GM20431 (cell line): Measurements from ENCODE around the gene PRKCE.
"Not testable (repeated sequence)": the region's sequence is repeated elsewhere in the genome, so short reads cannot be mapped to it uniquely, and the experiment has no call there.

ENCODE experiments used
- in situ Hi-C: fragments of 300-500 bp; cut with MseI, MboI; formaldehyde crosslinking; loops from one replicate; pipeline ENCODE4 v1.15.0; 2020; ENCODE audit warnings: low sequenced_read_pairs; ENCODE audit not compliant: unreplicated experiment

The PRKCE gene

DNA sequence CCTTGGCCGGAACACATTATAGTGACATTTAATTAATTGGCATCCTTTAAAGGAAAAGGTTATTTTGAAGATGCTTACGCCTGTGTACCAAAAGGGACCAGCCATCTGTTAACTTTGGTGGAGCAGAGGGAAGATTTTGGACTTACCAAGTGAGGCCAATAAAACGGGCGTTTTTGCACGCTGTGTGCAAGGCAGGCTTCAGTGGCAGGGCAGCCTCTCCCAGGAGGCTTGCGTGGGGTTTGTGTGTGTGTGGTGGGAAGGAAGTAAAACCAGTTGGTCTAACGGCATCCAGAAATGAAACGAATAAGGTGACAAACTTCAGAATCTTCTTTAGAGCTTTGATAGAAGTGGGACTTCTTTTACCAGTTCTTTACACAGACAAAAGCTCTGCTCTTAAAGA, 191.7 kb downstream of the PRKCE start:
- in situ Hi-C loops, result no loop called here

- in situ Hi-C loops, result no loop called here
These were observed 193.5 kb downstream of the PRKCE start for GRCh38 chr2:45844796-45845457.

GRCh38 chr2:45845566-45845965, 194.1 kb downstream of the PRKCE start:
- in situ Hi-C loops, result no loop called here

DNA sequence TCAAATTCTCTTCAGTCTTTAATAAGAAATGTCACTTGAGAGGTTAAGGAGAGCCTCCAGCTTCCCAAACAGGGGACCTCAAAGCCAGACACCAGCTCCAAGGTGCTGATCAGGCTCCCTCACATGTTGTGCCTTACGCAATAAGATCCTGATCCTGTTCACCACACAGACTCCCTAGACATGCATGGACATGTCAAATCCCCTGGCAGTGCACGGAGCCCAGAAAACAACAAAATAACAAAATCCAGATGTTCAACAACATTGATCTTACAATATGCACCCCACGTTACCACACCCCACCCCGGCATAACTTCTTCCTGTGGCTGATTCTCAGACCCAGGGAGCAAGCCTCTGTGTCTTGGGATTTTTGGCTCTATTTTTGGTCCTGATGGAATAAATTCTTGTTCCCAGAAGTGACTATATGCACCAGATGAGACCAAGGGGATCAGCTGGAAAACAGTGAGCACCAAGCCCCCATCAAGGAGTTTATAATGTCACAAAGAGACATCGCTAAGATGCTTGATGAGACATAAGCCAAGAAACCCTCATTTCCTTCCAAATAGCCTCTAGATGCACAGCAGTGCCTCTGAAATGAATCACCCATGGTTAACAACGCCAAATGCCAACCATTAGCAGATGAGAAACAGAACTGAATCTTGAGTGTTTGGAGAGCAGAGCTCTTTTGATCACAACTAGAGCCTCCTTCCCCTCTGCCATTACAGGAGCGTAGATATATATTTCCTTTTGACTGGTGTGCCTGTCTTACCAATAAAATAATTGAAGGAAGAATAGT, 198.2 kb downstream of the PRKCE start:
- in situ Hi-C loops, result no loop called here

- in situ Hi-C loops, result no loop called here
These were observed 199.1 kb downstream of the PRKCE start for GRCh38 chr2:45850558-45850957.

DNA sequence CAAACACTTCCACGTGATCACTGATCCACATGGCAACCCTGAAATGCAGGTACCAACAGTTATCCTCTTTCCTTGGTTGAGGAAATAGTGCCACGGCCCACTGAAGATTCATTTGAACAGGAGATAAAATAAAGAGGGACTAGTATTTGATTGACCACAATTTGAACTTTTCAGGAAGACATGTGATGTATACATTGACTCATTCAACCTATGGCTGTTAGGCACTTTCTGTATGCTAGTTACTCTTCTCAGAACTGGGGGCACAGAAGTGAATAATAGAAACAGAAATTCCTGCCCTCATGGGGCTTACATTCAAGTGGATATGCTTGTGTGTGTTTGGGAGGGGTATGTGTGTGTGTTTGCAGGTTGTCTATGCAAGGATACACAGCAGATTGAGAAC, 199.6 kb downstream of the PRKCE start:
- in situ Hi-C loops, result no loop called here

DNA sequence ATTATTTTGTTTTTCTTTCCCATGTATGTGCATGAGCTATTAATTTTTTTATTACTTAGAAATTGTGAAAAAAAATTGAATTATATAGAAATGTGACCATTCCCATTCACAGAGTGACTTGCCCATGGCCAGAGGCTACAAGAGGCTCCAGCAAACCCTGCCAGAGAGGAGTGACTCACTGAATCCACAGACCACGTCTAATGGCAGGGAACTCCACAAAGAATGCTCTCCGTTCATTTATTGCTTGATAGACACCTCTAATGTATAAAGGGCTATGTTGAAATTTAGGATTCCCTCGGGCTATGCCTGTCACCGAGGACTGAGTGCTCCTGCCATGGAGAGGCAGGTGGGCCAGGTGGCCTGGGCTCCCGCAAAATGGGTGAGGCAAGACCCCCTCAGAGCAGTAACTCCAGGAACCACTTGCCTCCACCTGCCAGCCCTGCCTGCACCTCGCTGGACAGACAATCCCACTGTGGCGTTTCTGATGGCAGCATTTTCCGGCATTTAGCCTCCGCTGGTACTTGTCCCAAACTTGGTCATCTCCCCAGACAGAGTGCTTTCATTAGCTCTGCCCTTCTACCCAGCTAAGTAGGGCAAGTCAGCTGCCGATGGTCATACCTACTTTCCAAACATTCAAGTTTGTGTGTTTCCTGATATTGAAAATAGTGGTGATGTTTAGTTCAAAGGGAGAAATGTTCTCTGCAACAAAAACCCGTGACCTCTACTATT, 200.3 kb downstream of the PRKCE start:
- in situ Hi-C loops, result no loop called here

- in situ Hi-C loops, result no loop called here
These were observed 201.1 kb downstream of the PRKCE start for GRCh38 chr2:45852450-45853150.

DNA sequence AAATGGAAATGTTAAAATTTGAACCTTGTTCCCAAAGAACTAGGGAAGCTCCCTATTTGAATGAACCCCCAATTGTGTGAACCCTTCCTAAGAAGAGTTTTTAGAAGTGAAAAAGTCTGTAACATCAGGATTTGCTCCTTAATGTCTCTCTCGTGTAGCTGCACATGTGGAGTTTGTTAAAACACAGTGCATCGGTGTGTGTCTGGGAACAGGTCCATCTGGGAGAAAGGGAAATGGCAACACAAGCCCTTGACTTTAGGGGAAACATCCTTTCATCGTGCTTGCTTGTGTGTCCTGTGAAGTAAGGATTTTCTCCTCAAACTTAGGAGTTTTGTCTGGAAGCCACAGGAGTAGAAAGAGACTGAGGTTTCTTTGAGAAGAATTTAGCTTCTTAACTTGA, 203.9 kb downstream of the PRKCE start:
- in situ Hi-C loops, result no loop called here

DNA sequence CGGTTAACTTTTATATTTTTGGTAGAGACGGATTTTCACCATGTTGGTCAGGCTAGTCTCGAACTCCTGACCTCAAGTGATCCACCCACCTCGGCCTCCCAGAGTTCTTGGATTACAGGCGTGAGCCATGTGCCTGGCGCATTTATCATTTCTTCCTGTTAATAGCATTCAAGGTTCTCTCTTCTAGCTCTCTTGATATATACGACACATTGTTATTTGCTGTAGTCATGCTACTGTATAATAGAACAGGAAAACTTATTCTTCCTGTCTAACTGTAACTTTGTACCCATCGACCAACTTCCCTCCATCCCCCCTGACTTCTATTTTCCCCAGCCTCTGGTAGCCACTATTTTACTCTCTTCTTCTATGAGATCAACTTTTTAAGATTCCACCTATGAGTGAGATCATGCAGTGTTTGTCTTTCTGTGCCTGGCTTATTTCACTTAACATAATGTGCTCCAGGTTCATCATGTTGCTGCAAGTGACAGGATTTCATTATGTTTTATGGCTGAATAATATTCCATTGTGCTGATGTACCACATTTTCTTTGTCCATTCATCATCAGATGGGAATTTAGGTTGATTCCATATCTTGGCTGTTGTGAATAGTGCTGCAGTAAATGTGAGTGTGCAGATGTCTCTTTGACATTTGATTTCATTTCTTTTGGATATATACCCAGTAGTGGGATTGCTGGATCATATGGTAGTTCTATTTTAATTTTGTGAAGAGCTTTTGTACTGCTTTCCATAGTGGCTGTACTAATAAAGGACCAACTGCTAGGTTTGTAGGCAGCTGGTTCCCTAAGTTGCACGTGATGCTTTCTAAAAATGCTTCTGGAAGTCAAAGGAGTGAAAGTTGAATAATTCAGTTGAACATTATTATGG, 205.2 kb downstream of the PRKCE start:
- in situ Hi-C loops, result no loop called here

DNA sequence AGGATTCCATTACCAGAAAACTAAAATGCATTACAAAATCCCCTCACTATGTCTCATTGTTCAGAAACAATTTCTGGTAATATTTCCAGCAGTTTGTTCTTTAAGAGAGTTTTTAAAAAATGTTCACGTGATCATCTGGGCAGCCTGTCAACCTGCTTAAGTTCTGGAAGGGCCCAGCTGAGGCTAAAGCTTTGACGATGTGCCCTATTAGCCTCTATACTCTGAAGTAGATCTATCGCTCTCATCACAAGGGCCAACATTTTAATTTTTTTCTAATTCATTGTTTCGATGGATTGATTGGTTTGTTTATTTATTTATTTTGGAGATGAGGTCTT, 205.8 kb downstream of the PRKCE start:
- in situ Hi-C loops, result no loop called here

DNA sequence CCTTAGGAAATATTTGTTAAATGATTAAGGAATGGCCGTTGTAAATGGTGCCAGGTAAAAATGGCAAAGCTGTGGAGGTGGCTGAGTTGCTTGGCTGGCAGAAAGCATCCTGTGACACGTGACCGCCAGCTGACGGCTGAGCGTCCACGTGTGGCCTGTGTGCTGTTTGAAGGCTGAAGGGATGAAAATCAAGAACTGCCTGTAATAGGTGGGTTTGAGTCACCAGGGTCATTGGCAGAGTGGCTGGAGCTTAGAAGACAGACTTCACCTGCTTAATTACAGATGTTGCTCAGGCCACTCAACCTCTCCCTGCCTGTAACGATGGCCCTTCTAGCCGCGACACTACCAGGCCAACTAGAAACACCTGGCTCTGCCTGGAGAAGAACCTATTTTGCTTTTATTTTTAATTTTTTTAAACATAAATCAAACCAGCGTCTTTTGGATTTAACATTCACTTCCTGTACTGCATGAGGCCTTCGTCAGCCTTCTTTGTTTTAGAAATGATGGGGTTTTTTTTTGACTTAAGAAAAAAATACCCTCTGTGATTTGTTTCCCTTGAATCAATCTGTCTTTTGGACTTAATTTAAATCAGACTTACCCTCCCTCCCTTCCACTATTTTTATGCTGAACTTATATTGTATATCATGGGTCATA, 206.5 kb downstream of the PRKCE start:
- in situ Hi-C loops, result no loop called here

- in situ Hi-C loops, result not testable (repeated sequence)
These were observed 207.4 kb downstream of the PRKCE start for GRCh38 chr2:45858872-45859271.

- in situ Hi-C loops, result no loop called here
These were observed 208.2 kb downstream of the PRKCE start for GRCh38 chr2:45859682-45860081.

- in situ Hi-C loops, result no loop called here
These were observed 209.0 kb downstream of the PRKCE start for GRCh38 chr2:45860136-45861121.

DNA sequence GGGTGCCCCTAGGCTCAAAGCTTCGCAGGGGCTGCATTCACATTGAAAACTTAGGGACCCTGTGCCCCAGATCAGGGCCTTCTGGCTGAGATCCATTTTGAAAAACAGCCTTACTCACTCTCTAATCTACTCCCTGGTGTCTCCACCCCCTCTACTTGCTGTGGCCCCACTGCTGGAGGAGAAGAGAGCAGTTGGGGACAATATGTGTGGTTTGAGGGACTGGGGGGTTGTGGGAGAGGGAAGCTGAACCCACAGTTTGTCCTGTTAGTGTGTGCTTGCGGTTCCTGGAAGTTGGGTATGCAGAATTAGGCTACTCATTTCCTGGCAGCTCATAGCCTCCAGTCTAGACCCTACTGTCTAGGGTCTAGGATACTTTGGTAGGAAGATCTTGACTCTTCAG, 211.4 kb downstream of the PRKCE start:
- in situ Hi-C loops, result no loop called here

DNA sequence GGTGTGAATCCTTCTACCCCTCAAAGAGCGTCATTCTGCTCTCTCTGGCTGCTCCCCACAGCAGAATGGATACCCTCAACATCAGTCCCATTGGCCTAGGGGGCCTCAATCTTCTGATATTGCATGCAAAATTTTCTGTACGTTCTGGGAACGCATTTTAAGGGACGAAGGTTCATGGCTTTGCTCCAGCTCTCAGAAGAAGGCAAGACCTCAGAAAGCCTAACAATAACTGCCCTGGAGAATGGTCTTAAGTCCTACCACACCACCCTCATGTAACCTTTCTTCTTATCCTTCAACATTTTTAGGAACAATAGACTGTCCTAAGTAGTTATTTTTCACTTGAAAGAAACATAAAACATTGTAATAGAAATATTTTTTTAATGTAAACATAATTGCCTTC, 212.6 kb downstream of the PRKCE start:
- in situ Hi-C loops, result no loop called here

DNA sequence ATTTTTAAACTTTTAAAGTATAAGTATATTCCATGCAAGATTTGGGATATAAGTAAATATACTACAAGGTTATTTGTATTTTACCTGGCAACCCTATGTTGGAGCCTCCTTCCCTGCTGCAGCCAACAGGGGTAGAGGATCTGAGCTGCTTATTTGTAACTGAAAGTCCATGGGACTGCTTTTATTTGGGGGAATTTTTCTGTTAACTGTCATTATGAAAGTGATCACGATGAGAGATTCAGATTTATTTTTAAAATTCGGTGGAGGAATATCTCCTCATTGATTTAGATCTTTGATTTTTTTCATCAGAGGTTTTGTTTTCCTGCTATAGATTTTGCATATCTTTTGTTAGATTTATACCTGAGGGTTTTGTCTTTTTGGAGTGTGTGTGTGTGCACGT, 215.9 kb downstream of the PRKCE start:
- in situ Hi-C loops, result no loop called here
